Neural cell (in vitro differentiated cells): ENCODE measurements around the gene COL6A2. TPM values are rescaled to one million over a fixed set of nuclear protein-coding genes. Genes with fewer than 3 reads are reported as not detected.

Experiments used
- H2AFZ ChIP-seq: fragments of 200-600, 300-800 bp; sonication (generic), shearing (Covaris generic); 2 replicates; pipeline ENCODE4 v1.6.0; 2014; ENCODE audit warnings: low read depth, mild to moderate bottlenecking, antibody characterized with exemption, low read length, moderate library complexity
- H3F3A ChIP-seq: fragments of 200-600 bp; shearing (Covaris generic); 2 replicates; pipeline ENCODE4 v1.6.1; 2016; ENCODE audit warnings: mild to moderate bottlenecking, moderate library complexity, mixed read lengths, antibody characterized with exemption, low read length; ENCODE audit not compliant: insufficient read depth, poor library complexity, severe bottlenecking
- H3K27ac ChIP-seq: fragments of 200-600, 300-800 bp; sonication (generic), shearing (Covaris generic); 2 replicates; pipeline ENCODE4 v1.5.1; 2014; ENCODE audit warnings: mild to moderate bottlenecking, low read length, moderate library complexity
- H3K27me3 ChIP-seq: fragments of 300-800, 200-600 bp; sonication (generic), shearing (Covaris generic); 2 replicates; pipeline ENCODE4 v1.6.0; 2014; ENCODE audit warnings: mild to moderate bottlenecking, low read depth, low read length, moderate library complexity; ENCODE audit not compliant: insufficient read depth
- H3K36me3 ChIP-seq: fragments of 300-800, 200-600 bp; sonication (generic), shearing (Covaris generic); 2 replicates; pipeline ENCODE4 v1.5.1; 2014; ENCODE audit warnings: mild to moderate bottlenecking, antibody characterized with exemption, low read length, moderate library complexity; ENCODE audit not compliant: insufficient read depth
- H3K4me2 ChIP-seq: fragments of 300-800, 200-600 bp; sonication (generic), shearing (Covaris generic); 2 replicates; pipeline ENCODE4 v1.6.0; 2014; ENCODE audit warnings: mild to moderate bottlenecking, low read length
- H3K4me3 ChIP-seq: fragments of 300-800, 200-600 bp; sonication (generic), shearing (Covaris generic); 2 replicates; pipeline ENCODE4 v1.5.1; 2014; ENCODE audit warnings: mild to moderate bottlenecking, low read length, moderate library complexity
- H3K79me2 ChIP-seq: fragments of 200-600 bp; shearing (Covaris generic); replicated peaks from 2 replicates; pipeline ENCODE4 v1.6.0; 2014; ENCODE audit warnings: mild to moderate bottlenecking, low read length, moderate library complexity; ENCODE audit not compliant: insufficient read depth
- H3K9ac ChIP-seq: fragments of 300-800, 200-600 bp; sonication (generic), shearing (Covaris generic); 2 replicates; pipeline ENCODE4 v1.6.1; 2016; ENCODE audit warnings: mild to moderate bottlenecking, low read length, mixed read lengths
- H3K9me2 ChIP-seq: fragments of 200-600 bp; shearing (Covaris generic); 2 replicates; pipeline ENCODE4 v1.6.1; 2016; ENCODE audit warnings: mild to moderate bottlenecking, low read length, mixed read lengths; ENCODE audit not compliant: insufficient read depth
- H3K9me3 ChIP-seq: fragments of 200-600, 300-800 bp; sonication (generic), shearing (Covaris generic); 2 replicates; pipeline ENCODE4 v1.6.1; 2016; ENCODE audit warnings: mild to moderate bottlenecking, mixed run types, low read length, moderate library complexity, mixed read lengths
- H4K20me1 ChIP-seq: fragments of 200-600 bp; shearing (Covaris generic); 2 replicates; pipeline ENCODE4 v1.6.1; 2016; ENCODE audit warnings: mild to moderate bottlenecking, mixed run types; ENCODE audit not compliant: insufficient read depth
- EP300 ChIP-seq: fragments of 450-650 bp; conservative IDR thresholded peaks from 2 replicates; pipeline ENCODE4 v1.6.1; 2014; ENCODE audit warnings: antibody characterized with exemption, mild to moderate bottlenecking, moderate library complexity; ENCODE audit not compliant: poor library complexity, severe bottlenecking
- EZH2 ChIP-seq: fragments of 200-600, 300-800 bp; shearing (Covaris generic), sonication (generic); IDR thresholded peaks from 2 replicates; pipeline ENCODE4 v1.6.1; 2014; ENCODE audit warnings: antibody characterized with exemption, low read length, borderline replicate concordance, mild to moderate bottlenecking; ENCODE audit not compliant: insufficient read depth, poor library complexity, severe bottlenecking
- POLR2AphosphoS5 ChIP-seq: IDR thresholded peaks from 2 replicates; pipeline ENCODE4 v1.6.1; 2012
- REST ChIP-seq: IDR thresholded peaks from 2 replicates; pipeline ENCODE4 v1.6.1; 2012; ENCODE audit warnings: borderline replicate concordance
- SMC3 ChIP-seq: fragments of 450-650 bp; conservative IDR thresholded peaks from 2 replicates; pipeline ENCODE4 v1.6.1; 2014; ENCODE audit warnings: antibody characterized with exemption, mild to moderate bottlenecking, moderate library complexity; ENCODE audit not compliant: poor library complexity
- TAF1 ChIP-seq: IDR thresholded peaks from 2 replicates; pipeline ENCODE4 v1.6.1; 2012; ENCODE audit warnings: low read depth
- polyA plus RNA-seq: library from polyadenylated mRNA; depleted of rRNA; stranded (reverse); fragments of >200 nt; gene quantifications from 2 replicates; pipeline ENCODE4 v1.2.3, GENCODE V29; 2014
- TF ChIP-seq, protein P1 (sequence below): fragments of 450-650 bp; IDR thresholded peaks from 2 replicates; pipeline ENCODE4 v1.5.1; 2014; ENCODE audit warnings: antibody characterized with exemption, mild to moderate bottlenecking, moderate library complexity; ENCODE audit not compliant: poor library complexity, severe bottlenecking

COL6A2 gene
- polyA plus RNA-seq, 1 donor from 2014 or later: not detected

- no peaks in the 10 kb centered on the region for H3K9me2 ChIP-seq
- H3K27me3 ChIP-seq: no peaks in the 10 kb centered on the region
These were observed 60.1 kb downstream of the COL6A2 start for GRCh38 chr21:46157987-46158451.

DNA sequence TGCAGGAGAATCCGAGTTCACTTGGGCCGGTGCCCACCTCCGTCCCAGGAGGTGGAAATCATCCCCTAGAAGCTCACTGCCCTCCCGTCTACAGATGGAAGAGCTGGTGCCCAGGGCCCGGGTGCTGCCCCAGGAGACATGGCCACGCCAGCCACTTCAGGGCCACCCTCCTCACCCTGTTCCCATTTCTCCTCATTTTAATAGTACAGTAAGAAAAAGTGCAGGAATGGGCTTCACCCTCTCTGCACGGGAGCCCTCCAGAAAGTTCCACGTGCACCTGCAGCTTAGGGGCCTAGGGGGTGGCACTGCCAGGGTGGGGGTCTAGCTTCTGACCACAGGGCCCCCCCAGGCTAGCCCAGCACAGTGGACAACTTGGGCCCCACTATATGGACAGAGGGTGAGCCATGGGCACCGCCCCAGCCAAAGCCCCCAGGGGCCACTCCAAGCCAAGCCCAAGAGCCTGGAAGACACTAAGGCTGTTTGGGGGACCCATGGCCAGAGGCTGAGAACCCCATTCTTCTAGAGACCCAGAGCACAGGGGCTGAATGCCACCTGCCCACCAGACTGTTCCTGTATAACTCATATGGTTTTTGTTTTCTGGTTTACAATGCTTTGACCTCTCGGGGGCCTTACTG lies 60.9 kb downstream of the COL6A2 start:
- no peak overlapping the region for H3K9ac ChIP-seq
- no peaks in the 10 kb centered on the region for H3K27me3 ChIP-seq
- no peaks in the 10 kb centered on the region for H4K20me1 ChIP-seq
- no peaks in the 10 kb centered on the region for H3K79me2 ChIP-seq
- no peaks in the 10 kb centered on the region for H3K36me3 ChIP-seq
- no peaks in the 10 kb centered on the region for H3K9me3 ChIP-seq
- no peak overlapping the region for H3K4me2 ChIP-seq
- TF ChIP-seq EP300: no peak
- H3K4me3 ChIP-seq: no peak overlapping the region
- no peak overlapping the region for H3K27ac ChIP-seq
- H3F3A ChIP-seq: no peaks in the 10 kb centered on the region
- no peaks in the 10 kb centered on the region for H3K9me2 ChIP-seq
- no peak overlapping the region for H2AFZ ChIP-seq

More at GRCh38 chr21:46157987-46158451, 60.1 kb downstream of the COL6A2 start:
- Histone ChIP-seq H3F3A (no peaks in the 10 kb centered on the region), H3K9me3 (no peaks in the 10 kb centered on the region), H3K4me3 (no peak overlapping the region), H3K27ac (no peak overlapping the region), H2AFZ (no peak overlapping the region), H4K20me1 (no peaks in the 10 kb centered on the region), H3K36me3 (no peaks in the 10 kb centered on the region), H3K9ac (no peak overlapping the region), H3K79me2 (no peaks in the 10 kb centered on the region), H3K4me2 (no peak overlapping the region)
- TF ChIP-seq EZH2: no peak
- TF ChIP-seq REST: no peak
- TF ChIP-seq TAF1: no peak
- TF ChIP-seq POLR2AphosphoS5: no peak
- TF ChIP-seq SMC3: no peak

DNA sequence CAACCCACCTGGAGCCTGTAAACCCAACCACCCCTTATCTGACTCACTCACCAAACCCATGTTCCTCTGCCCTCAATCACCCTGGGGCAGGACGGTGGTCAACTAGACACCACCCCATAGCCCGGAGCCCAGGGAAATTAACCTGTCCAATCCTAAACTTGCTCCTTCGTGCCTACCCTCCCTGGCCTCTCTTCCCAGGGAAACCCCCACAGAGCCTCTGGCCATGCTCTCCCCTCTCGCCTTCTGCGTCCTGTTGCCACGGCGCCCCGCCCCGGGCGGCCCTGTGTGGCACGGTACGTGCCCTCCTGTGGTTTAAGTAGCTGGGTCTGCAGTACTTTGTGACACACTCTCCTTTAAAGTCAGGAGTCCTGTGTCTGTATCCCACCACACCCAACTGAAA lies 61.5 kb downstream of the COL6A2 start:
- H3K79me2 ChIP-seq: no peaks in the 10 kb centered on the region
- H3K4me3 ChIP-seq: no peak overlapping the region
- H3K9me2 ChIP-seq: no peaks in the 10 kb centered on the region
- no peaks in the 10 kb centered on the region for H3K36me3 ChIP-seq
- no peaks in the 10 kb centered on the region for H3F3A ChIP-seq
- no peak overlapping the region for H3K27ac ChIP-seq
- H3K9ac ChIP-seq: no peak overlapping the region
- no peak overlapping the region for H2AFZ ChIP-seq
- H3K27me3 ChIP-seq: no peaks in the 10 kb centered on the region
- H4K20me1 ChIP-seq: no peaks in the 10 kb centered on the region
- H3K4me2 ChIP-seq: no peak overlapping the region
- TF ChIP-seq, protein P1, sequence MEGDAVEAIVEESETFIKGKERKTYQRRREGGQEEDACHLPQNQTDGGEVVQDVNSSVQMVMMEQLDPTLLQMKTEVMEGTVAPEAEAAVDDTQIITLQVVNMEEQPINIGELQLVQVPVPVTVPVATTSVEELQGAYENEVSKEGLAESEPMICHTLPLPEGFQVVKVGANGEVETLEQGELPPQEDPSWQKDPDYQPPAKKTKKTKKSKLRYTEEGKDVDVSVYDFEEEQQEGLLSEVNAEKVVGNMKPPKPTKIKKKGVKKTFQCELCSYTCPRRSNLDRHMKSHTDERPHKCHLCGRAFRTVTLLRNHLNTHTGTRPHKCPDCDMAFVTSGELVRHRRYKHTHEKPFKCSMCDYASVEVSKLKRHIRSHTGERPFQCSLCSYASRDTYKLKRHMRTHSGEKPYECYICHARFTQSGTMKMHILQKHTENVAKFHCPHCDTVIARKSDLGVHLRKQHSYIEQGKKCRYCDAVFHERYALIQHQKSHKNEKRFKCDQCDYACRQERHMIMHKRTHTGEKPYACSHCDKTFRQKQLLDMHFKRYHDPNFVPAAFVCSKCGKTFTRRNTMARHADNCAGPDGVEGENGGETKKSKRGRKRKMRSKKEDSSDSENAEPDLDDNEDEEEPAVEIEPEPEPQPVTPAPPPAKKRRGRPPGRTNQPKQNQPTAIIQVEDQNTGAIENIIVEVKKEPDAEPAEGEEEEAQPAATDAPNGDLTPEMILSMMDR: no peak
- TF ChIP-seq EZH2: no peak
- no peaks in the 10 kb centered on the region for H3K9me3 ChIP-seq
